Measurements from ENCODE around the gene LBP. TPM values are rescaled to one million over a fixed set of nuclear protein-coding genes. Genes with fewer than 3 reads are reported as not detected.
A peak's percentile ranks its signal among the peaks of the same experiment; 100 is the strongest.

LBP gene
- total RNA-seq, 1 experiment from 2014 or later: not detected

- no peak overlapping the region for H3K27ac Mint-ChIP-seq (ENCODE audit: unreplicated experiment)
- H3K36me3 ChIP-seq (ENCODE audit: control insufficient read depth, insufficient read depth, low read length): no peaks in the 10 kb centered on the region
- ChIA-PET POLR2A (no interaction called here), CTCF (interaction anchor here (1.0 to 1.5 kb wide), 5 partner anchors 11 to 58 kb away, joined by 3 to 10 read pairs (median 4); no protein-coding TSS in a partner anchor)
- H3K27me3 Mint-ChIP-seq (ENCODE audit: insufficient read depth, unreplicated experiment): no peaks in the 10 kb centered on the region
- peak in 1 of 2 experiments; percentile 30 for TF ChIP-seq CTCF (IDR thresholded peaks at IDR 0.05; ENCODE audit: insufficient read depth in 1 of 2, low read depth in 1 of 2, low read length in 1 of 2, severe bottlenecking in 1 of 2, unreplicated experiment in 1 of 2)
- peaks cover 2% of the 10 kb centered on the region; the same call in 1 of the 2 replicates for H3K27me3 ChIP-seq (replicated peaks; ENCODE audit: control insufficient read depth, insufficient read depth, low read length)
- intact Hi-C loops (cut with micrococcal nuclease; ENCODE audit: unreplicated experiment): loop anchor here (2.0 kb wide), 2 partner anchors 15 to 21 kb away; no protein-coding TSS in a partner anchor
- H3K4me3 ChIP-seq (ENCODE audit: low read depth, low read length): no peak overlapping the region
- no TSS peak for BruUV-seq (replicated peaks)
- H3K4me3 Mint-ChIP-seq (ENCODE audit: unreplicated experiment): no peak overlapping the region
- no peaks in the 10 kb centered on the region for H3K4me1 Mint-ChIP-seq (ENCODE audit: low read depth, unreplicated experiment)
- H3K9me3 ChIP-seq: no peaks in the 10 kb centered on the region
- peaks cover 6% of the 10 kb centered on the region for H3K9me3 Mint-ChIP-seq (ENCODE audit: unreplicated experiment)
- DNase-seq: peak in 1 of 2 experiments; percentile 20
- no peaks in the 10 kb centered on the region for H3K36me3 Mint-ChIP-seq (ENCODE audit: insufficient read depth, unreplicated experiment)
- no peaks in the 10 kb centered on the region for H3K4me1 ChIP-seq
These were observed 41.7 kb downstream of the LBP start for GRCh38 chr20:38387953-38388352.

- no TSS peak for BruUV-seq (replicated peaks)
- Mint-ChIP-seq H3K27ac (ENCODE audit: unreplicated experiment) (no peak overlapping the region), H3K4me1 (ENCODE audit: low read depth, unreplicated experiment) (no peaks in the 10 kb centered on the region), H3K36me3 (ENCODE audit: insufficient read depth, unreplicated experiment) (no peaks in the 10 kb centered on the region), H3K9me3 (ENCODE audit: unreplicated experiment) (no peaks in the 10 kb centered on the region), H3K27me3 (ENCODE audit: insufficient read depth, unreplicated experiment) (no peaks in the 10 kb centered on the region), H3K4me3 (ENCODE audit: unreplicated experiment) (no peak overlapping the region)
- Histone ChIP-seq H3K27me3 (replicated peaks; ENCODE audit: control insufficient read depth, insufficient read depth, low read length) (peaks cover 2% of the 10 kb centered on the region), H3K9me3 (no peaks in the 10 kb centered on the region), H3K4me1 (no peaks in the 10 kb centered on the region), H3K4me3 (ENCODE audit: low read depth, low read length) (no peak overlapping the region), H3K36me3 (ENCODE audit: control insufficient read depth, insufficient read depth, low read length) (no peaks in the 10 kb centered on the region)
- TF ChIP-seq CTCF (IDR thresholded peaks at IDR 0.05; ENCODE audit: insufficient read depth in 1 of 2, low read depth in 1 of 2, low read length in 1 of 2, severe bottlenecking in 1 of 2, unreplicated experiment in 1 of 2): no peak
- DNase-seq: peak; percentile 52 to 57
- intact Hi-C loops (cut with micrococcal nuclease; ENCODE audit: unreplicated experiment): loop anchor here (5.0 kb wide), 1 partner anchor 55 kb away; no protein-coding TSS in a partner anchor
- ChIA-PET POLR2A (no interaction called here), CTCF (interaction anchor here (0.6 to 1.8 kb wide), 4 partner anchors 9 to 448 kb away, joined by 3 to 8 read pairs (median 4); no protein-coding TSS in a partner anchor)
These were observed 46.1 kb downstream of the LBP start for GRCh38 chr20:38392356-38392755.

- H3K4me1 Mint-ChIP-seq (ENCODE audit: low read depth, unreplicated experiment): no peaks in the 10 kb centered on the region
- no peaks in the 10 kb centered on the region for H3K36me3 ChIP-seq (ENCODE audit: control insufficient read depth, insufficient read depth, low read length)
- H3K4me3 ChIP-seq (ENCODE audit: low read depth, low read length): no peak overlapping the region
- CTCF ChIA-PET: interaction anchor here (0.6 to 1.8 kb wide), 2 partner anchors 15 to 449 kb away, joined by 4 to 8 read pairs; no protein-coding TSS in a partner anchor
- peaks cover 2% of the 10 kb centered on the region for H3K27me3 ChIP-seq (replicated peaks; ENCODE audit: control insufficient read depth, insufficient read depth, low read length)
- BruUV-seq (replicated peaks): no TSS peak
- no peaks in the 10 kb centered on the region for H3K27me3 Mint-ChIP-seq (ENCODE audit: insufficient read depth, unreplicated experiment)
- no peaks in the 10 kb centered on the region for H3K36me3 Mint-ChIP-seq (ENCODE audit: insufficient read depth, unreplicated experiment)
- no peak overlapping the region for H3K27ac Mint-ChIP-seq (ENCODE audit: unreplicated experiment)
- no peak for TF ChIP-seq CTCF (IDR thresholded peaks at IDR 0.05; ENCODE audit: insufficient read depth in 1 of 2, low read depth in 1 of 2, low read length in 1 of 2, severe bottlenecking in 1 of 2, unreplicated experiment in 1 of 2)
- POLR2A ChIA-PET: no interaction called here
- DNase-seq: peak in 1 of 2 experiments; percentile 22
- H3K4me3 Mint-ChIP-seq (ENCODE audit: unreplicated experiment): no peak overlapping the region
- H3K4me1 ChIP-seq: no peaks in the 10 kb centered on the region
- H3K9me3 ChIP-seq: no peaks in the 10 kb centered on the region
- intact Hi-C loops (cut with micrococcal nuclease; ENCODE audit: unreplicated experiment): loop anchor here (5.0 kb wide), 1 partner anchor 56 kb away; no protein-coding TSS in a partner anchor
- no peaks in the 10 kb centered on the region for H3K9me3 Mint-ChIP-seq (ENCODE audit: unreplicated experiment)
These were observed 47.0 kb downstream of the LBP start for GRCh38 chr20:38393259-38393658.

Data from Caco-2 (cell line).